ENCODE data around the gene PTPN1.
"Not testable (repeated sequence)": the region's sequence is repeated elsewhere in the genome, so short reads cannot be mapped to it uniquely, and the experiment has no call there.

PTPN1 gene

DNA sequence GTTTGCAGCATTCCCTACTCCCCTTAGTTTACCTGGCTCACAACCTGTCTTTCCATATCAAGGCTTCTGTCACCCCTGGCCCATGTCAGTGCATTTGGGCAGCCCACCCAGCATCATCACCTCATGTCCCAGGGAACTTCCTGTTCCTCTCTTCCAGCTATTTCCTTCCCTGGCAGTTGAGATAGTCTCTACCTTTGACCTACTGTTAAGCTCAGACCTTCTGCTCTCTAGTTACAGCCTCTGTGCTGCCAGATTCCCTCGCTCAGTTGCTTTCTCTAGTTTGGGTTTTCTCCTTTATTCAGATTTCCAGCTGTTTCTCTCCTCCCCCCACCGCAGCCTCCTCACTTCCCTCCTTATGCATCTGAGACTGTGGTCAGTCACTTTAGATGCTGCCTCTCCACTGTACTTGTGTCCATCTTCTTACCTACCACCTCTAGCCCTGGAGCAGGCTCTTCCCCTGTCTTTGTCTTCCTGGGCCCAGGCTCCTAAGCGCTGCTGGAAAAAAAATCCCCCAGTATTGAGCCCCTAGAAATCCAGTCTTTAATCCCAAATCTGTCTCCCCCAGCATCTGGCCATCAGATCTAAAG is 16.3 kb downstream of the PTPN1 start:
- intact Hi-C loops (cut with DNase I), result no loop called here
- no peak for DNase-seq

DNA sequence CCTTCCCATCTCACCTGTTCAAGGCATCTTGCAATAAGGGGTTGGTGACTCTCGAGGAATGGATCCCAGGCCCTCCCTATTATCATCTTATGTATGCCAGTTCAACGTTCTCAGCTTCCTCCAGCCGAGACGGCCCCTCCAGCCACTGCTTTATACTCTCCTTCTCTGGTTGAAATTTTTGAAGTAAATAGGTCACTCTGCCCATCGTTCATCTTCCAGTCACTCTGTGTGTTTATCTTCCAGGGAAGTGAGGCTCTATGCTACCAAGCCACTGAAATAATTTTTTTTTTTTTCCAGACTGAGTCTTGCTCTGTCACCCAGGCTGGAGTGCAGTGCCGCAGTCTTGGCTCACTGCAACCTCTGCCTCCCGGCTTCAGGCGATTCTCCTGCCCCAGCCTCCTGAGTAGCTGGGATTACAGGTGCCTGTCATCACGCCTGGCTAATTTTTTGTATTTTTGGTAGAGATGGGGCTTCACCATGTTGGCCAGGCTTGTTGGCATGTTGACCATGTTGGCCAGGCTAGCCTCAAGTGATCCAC is 17.0 kb downstream of the PTPN1 start:
- intact Hi-C loops (cut with DNase I), result no loop called here
- DNase-seq, result no peak

DNA sequence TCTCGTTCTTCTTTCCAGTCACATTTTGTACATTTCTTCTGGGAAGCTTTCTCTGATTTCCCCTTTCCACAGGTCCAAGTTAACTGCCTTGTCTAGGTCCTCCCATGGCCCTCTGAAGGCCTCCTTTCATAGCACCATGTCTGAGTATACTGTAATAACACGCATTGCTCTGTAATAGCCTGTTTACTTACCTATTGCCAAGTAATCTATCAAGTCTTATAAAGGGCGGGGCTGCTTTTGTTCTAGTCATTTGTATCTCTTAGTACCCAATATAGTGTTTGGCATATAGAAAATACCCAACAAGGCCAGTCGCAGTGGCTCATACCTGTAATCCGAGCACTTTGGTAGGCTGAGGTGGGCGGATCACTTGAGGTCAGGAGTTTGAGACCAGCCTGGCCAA is 17.9 kb downstream of the PTPN1 start:
- intact Hi-C loops (cut with DNase I), result no loop called here
- DNase-seq, result no peak

DNA sequence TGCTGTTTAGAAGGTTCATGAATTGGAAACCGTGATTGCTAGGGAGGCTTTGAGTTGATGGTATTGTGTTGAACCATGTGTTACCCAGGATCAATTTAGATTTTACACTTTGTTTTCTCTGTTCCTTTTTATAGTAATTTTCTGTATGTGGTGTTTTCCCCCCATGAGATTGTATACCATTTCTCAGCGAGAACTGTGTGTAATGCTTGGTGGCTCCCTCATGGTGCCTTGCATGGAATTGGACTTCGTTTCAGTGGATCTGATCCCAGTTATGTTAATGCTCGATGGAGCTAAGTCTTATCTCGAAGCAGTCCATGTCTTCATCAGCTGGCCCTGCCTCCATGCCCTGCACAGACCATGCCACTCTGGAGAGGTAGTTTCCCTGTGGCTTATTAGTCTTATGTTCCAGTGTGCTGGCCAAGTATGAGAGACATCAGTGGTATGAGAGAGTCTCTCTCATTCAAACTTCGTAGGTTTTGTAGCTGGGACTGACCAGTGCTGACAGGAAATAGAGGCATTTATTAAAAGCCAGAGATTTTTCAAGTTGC is 18.7 kb downstream of the PTPN1 start:
- intact Hi-C loops (cut with DNase I), result no loop called here
- DNase-seq, result no peak

DNA sequence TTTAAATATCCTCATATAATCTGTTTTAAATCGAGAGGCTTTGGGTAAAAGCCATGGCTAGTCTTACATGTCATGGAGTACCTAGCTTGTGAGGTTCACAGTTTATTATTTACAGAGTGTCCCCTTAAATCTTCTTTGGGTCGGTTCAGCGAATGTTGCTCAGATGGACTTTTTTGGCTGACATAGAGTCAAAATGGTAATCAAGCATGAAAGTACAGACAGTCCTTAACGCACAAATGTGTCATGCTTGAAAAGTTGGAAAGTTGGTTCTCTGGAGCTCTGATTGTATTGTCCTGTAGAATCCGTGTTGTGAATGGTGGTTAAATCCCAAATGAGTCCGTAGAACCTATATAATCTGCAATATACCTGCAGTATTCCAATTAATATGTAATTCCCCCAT is 22.0 kb downstream of the PTPN1 start:
- intact Hi-C loops (cut with DNase I), result no loop called here
- DNase-seq, result no peak

DNA sequence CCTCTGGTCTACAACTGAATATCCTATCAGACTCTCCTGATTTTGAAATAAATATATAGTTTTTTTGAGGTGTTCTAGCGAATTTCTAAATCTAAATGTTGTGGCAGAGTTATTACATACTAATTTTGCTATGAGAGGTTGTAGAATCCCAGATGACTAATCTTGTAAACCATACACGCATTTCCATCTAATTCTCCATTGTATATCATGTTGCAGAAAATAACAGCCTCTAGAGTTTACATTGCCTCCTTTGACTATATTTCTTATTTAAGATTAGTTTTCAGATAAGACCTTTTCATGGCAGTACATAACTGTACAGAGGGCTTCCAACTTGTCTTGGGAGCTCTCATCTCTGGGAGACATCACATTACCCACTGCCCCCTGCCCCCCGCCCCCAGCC is 22.9 kb downstream of the PTPN1 start:
- DNase-seq, result no peak
- intact Hi-C loops (cut with DNase I), result no loop called here

DNA sequence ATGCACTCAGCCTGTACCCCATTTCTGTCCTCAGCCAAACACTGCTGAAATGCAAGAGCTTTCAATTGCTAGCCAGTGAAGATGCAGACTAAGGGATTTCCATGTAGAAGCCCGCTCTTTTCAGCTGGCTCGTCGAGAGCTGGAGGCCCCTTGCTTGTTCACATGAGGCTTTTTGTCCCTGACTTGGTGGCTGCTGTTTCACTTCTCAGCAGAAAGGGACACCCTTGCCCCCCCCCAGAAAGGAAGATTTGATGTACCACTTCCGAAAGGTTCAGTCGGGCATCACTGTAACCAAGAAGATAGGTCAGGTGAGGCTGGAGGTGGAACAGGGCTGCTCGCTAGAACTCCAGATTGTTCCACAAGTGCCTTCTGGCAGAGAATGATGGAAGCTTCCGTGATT is 23.3 kb downstream of the PTPN1 start:
- intact Hi-C loops (cut with DNase I), result no loop called here
- DNase-seq, result no peak

DNA sequence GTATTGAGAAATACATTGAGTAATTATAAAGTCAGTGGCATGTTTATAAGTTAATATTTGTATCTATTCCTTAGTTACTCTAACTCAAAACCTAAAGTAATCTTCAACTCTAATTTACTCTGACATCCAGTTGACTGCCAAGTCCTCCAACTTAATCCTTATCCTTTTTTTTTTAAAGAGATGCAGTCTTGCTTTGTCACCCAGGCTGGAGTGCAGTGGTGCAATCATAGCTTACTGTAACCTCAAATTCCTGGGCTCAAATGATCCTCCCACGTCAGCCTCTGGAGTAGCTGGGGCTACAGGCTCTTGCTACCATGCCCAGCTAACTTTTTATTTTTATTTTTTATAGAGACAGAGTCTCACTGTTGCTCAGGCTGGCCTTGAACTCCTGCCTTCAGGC is 24.4 kb downstream of the PTPN1 start:
- intact Hi-C loops (cut with DNase I), result no loop called here
- no peak for DNase-seq

DNA sequence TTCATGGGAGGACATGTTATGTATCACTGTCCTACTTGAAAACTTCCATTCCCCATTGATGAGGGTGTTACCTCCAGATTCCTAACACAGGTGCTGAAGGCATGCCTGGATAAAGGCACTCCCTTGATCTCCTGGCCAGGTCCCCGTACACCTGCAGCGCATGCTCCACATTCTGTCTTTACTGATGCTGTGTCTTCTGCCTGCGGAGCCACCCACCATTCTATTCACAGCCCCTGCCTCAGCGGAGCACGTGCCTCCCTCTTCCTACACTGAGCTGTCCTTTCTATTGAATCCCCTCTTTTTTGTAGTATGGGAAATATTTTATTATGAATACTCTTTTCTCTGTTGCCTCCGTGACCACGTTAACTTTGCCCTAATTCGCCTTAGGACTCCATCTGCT is 25.0 kb downstream of the PTPN1 start:
- intact Hi-C loops (cut with DNase I), result no loop called here
- no peak for DNase-seq

DNA sequence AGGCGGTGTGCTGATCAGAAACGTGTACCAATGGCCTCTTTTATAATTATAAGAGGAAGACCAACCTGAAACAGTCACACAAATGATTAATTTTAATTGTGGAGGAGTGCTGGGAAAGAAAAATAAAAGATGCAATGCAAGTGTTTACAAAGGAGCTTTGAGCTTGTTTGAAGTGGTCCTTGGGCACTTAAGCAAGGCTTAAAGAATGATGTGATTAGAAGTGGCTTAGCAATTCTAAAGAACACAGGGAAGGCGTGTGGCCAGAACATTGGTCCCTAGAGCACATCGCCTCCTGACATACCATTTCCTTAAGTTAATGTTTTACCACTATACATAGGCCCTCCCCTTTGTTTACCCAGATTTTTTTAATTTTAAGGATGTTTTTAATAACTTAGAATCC is 26.1 kb downstream of the PTPN1 start:
- DNase-seq, result no peak
- intact Hi-C loops (cut with DNase I), result no loop called here

DNA sequence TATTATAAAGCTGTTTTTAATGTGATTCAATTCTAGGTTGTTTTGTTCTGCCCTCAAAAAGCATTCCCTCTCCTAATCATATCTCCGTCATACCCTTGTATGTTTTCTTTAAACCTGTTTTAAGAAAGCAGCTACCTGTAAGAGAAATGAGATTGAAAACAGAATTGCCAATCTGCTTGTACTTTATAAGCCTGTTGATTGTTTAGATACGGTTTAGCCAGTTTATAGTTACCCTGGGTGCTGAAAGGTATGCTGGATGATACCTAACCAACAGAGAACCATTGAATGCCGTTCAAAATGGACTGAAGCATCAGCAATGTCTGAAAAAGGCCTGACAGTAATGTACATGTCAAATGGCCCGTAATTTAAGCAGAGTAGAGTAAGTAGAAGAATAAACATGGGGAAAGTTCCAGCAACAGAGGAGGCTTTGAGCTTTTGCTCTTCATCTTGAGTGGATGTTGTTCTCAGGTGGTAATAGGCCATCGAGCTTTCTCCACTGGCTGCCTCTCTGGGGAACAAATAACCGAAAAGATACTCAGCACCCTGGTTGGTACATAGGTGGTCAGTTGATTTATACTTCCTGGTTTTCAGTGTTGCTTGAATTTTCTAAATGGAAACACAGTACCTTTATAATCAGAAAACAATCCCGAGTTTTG is 27.5 kb downstream of the PTPN1 start:
- intact Hi-C loops (cut with DNase I), result no loop called here

DNA sequence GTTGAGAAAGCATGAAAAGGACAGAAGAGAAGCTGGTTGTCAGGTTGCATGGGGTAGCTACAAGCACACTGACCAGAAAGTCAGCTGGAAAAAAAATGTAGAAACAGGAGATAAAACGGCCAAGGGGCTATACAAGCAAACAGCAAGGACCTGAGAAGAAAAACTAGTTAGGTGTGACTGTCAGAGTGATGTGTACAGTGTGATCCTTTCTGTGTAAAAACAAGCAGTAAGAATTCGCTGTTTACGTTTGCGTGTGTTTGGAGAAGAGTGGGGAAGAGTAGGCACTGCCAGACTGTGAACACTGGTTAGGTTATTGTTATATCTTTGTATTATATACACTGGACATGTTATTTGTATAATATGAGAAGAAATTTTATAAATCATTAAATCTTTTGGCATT is 28.1 kb downstream of the PTPN1 start:
- intact Hi-C loops (cut with DNase I), result no loop called here

More for the DNA sequence above, 27.5 kb downstream of the PTPN1 start:
- no peak for DNase-seq

DNA sequence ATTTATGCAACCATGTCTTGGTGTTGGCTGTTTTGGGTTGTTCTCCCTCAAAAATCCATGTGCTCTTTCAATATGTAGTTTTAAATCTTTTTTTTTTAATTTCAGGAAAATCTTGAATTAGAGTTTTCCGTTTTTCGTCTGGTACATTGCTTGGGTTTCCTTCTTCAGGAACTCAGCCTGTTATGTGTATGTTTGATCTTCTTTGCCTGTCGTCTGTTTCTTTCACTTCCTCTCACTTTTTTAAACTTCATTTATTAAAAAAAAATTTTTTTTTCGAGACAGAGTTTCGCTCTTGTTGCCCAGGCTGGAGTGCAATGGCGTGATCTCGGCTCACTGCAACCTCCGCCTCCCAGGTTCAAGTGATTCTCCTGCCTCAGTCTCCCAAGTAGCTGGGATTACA is 29.6 kb downstream of the PTPN1 start:
- intact Hi-C loops (cut with DNase I), result not testable (repeated sequence)

More for the DNA sequence above, 28.1 kb downstream of the PTPN1 start:
- DNase-seq, result no peak

DNA sequence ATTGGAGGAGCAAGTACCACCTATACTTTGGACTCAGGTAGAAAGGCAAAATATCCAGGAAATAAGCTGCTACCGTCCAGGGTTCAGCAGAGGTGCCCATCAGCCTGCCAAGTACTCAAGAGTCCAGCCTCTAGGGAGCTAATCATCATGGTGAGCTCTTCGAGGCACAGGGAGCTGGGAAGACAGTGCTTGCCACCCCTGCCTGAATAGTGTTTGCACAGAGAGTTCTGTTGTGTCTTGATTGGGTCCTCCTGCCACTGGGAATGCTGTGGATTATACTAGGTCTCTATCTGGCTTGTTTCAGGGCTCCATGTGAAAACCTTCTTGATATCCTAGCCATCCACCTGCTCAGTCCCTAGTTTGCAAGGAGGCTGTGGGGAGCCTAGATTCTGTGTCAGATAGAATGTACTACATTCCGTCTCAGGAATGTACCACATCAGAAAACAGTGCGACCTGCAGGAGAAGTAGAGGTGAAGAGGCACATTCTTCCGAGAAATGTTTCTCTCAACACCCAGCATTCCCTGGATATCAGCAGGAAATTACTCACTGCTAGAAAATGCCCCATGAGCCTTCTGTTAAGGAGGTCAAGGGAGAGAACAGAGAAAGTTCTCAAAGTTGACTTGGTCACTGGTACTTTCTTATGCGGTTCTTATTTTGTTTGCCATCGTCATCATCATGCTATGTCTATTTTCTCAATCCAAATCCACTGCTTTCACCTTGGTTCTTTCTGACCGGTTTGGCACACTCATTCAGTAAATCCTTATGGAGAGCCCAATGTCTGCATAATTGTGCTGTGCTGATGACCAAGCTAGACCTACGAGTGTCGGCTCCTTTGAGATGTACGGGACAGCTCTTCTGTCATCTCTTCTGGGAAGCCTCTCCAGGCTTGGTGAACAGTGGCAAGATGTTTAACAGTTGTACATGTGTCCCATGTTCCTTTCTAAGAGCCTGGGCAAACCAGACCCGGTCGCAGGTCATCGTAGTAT is 30.7 kb downstream of the PTPN1 start:
- no peak for DNase-seq
- intact Hi-C loops (cut with DNase I), result no loop called here

More for the DNA sequence above, 29.6 kb downstream of the PTPN1 start:
- not testable (repeated sequence) for DNase-seq

DNA sequence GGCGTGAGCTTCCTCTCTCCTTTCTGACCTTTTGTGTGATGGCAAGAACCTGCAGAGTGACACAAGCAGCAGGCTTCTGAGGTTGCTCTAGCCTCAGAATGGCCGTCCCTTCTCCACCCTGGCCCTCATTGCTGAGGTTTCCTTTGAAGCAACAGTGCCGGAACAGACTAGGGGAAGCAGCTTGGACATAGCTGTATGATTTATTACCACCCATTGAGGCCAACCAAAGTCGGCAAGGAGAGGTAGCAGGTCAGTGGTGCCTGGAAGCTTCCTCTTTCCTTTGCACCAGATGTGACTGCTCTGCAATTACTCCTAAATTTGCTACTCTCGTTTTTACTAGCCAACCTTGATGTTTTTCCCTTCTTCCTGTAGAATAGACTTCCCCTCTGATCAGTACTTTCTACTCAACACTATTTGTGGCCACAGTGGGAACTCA is 31.4 kb downstream of the PTPN1 start:
- intact Hi-C loops (cut with DNase I), result no loop called here
- no peak for DNase-seq

DNA sequence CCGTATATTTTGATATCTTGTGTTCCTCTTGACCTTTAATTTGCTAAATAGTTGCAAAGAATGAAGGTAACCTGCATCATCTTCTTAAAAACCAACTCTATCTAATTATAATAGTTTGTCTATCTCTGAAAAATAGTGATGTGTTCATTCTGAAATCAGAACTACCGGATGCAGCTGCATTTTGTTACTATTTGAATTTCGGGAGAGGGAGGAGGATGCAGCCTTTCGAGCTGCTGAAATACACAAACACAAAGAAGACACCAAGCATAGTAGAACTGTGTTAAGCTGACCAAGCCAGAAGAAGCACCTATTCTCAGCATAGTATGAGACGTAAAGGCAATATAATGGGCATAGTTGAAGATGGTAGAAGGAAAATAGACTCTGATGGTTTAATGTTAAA is 33.1 kb downstream of the PTPN1 start:
- intact Hi-C loops (cut with DNase I), result no loop called here
- no peak for DNase-seq

DNA sequence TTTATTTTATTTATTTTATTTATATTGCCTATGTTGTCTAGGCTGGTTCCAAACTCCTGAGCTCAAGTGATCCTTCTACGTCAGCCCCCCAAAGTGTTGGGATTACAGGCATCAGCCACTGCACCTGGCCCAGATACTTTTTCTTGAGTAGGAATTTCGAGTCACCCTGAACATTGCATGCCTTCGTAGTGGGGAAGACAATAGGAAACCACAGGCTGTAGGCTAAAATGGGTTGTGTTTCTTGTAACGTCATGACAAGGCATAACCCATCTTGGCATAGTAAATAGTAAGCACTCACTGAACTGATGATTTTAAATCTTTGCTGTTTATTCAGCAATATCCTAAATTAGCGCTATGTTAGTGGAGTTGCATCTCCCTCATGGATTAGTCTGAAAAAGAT is 34.9 kb downstream of the PTPN1 start:
- intact Hi-C loops (cut with DNase I), result no loop called here
- no peak for DNase-seq

DNA sequence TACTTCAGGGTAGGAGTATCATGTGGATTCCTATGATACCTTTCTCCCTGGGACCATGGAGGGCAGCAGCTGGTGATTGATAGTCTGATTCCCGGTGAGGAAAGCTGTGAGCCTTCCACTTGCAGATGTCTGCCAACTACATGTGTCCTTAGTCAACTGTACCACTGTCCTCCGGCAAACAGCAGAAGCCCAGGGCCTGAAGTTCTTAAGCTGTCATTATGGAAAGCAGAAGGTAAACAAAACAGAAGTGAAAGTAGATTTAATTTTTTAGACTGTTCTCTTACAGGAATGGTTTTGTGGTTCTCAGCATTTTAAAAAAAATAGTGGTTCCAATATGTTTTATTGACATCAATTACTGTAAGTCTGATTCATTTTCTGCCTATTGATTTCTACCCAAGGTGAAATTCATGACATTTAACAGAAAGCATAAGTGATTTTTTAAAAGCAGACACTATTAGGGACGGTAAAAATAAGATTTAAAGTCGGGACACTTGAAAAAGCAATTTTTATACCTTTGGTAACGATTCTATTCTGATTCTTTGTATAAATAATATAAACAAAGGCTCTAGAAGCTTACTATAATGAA is 36.6 kb downstream of the PTPN1 start:
- intact Hi-C loops (cut with DNase I), result no loop called here
- no peak for DNase-seq

DNA sequence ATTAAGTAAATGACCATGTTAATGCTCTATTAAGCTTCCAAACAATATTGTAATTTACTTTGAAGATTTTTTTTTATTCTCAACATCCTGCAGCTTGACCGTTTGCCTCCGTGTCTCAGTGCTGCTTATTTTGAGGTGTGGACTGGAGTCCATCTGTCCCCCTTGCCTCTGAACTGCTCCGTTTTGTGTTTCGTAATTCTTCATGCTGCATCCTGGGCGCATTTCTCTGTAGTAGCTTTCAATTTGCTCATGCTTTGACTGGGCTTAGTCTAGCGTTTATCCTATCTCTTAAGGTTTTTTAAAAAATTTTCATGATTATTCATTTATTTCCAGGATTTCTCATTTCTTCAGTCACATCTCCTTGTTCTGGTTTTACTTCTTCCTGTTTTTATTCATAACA is 37.8 kb downstream of the PTPN1 start:
- intact Hi-C loops (cut with DNase I), result no loop called here
- DNase-seq, result no peak

DNA sequence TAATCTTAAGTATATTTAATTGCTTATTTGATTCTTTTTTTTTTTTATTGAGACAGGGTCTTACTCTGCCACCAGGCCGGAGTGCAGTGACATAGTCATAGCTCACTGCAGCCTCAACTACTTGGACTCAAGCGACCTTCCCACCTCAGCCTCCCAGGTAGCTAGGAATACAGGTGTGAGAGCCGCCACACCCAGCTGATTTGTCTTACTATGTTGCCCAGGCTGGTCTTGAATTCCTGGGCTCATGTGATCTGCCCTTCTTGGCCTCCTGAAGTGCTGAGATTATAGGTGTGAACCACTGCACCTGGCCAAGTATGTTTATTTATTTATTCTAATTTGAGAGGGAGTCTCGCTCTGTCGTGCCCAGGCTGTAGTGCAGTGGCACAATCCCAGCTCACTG is 38.2 kb downstream of the PTPN1 start:
- intact Hi-C loops (cut with DNase I), result no loop called here
- no peak for DNase-seq

DNA sequence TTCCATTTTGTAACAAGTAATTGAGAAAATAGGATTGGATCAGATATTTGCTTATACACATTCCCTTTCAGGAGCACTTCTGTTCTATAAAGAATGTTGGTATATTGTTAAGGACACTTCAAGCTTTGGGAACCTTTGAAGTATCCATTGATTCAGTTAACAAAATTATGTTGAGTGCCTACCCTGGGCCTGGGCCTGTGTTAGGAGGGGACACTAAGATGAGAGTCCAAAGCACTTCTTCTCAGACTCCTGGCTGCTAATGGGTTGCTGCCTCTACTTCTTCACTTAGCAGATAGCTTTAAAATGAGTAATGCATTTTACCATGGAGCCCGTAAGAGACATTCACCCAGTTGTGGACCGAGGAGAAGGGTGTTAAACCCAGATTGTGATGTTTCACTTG is 40.3 kb downstream of the PTPN1 start:
- DNase-seq, result no peak
- intact Hi-C loops (cut with DNase I), result no loop called here

All from posterior cingulate gyrus (tissue), 11 donors.